Ureter (tissue), 1 donor: ENCODE data around the gene ITPRIPL2. TPM values are rescaled to one million over a fixed set of nuclear protein-coding genes. Genes with fewer than 3 reads are reported as not detected.
A peak's percentile ranks its signal among the peaks of the same experiment; 100 is the strongest.

Source experiments
- DNase-seq: peaks from one replicate; pipeline ENCODE4 v3.0.0-alpha.2; 2020; ENCODE audit warnings: low spot score
- total RNA-seq: library from RNA; stranded (reverse); gene quantifications from one replicate; pipeline ENCODE4 v1.2.4, GENCODE V29; 2023
- donor health status: DM: yes; HTN: yes; CAD: no.

The ITPRIPL2 gene
- total RNA-seq, 1 donor from 2014 or later, result 61.3 TPM

DNA sequence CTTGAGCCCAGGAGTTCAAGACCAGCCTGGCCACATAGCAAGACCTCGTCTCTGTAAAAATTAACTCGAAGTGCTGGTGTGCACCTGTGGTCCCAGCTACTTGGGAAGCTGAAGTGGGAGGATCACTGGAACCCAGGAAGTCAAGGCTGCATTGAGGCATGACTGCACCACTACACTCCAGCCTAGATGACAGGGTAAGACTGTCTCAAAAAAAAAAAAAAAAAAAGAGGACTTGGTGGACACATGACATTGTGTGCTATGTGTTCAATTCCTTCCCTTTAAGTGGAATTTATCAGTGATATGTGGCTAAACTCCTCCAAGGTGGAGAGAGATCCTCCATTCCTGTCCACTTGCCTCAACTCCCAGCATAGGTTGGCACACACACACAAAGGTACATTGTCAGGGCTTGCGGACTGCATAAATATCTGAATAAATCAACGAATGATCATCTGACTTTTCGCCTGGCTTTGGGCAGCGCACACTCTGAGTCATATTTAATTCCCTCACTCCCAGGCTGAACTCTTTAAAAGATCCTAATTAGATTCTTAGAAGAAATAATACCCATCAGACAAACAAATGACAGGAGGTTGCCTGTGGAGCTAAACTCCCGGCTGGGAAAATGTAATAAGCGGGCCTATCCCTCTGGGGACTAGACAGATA lies 29.3 kb downstream of the ITPRIPL2 start:
- DNase-seq, result no peak

DNA sequence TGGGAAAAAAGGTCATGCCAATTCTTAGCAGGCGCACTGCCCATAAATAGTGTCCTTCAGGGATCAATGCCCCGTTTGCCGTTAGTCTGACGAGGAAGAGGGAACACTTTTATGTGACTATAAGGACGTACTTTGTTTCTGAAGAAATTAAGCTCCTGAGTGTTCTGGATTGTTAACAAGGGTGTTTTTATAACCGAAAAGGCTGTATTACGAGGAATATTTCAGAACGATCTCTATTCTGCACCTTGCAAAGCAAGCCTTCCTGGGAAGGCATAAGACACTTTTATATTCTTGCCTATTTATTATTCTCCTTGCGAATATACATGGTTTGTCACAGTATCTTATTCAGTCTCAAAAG lies 29.8 kb downstream of the ITPRIPL2 start:
- DNase-seq, result no peak

DNA sequence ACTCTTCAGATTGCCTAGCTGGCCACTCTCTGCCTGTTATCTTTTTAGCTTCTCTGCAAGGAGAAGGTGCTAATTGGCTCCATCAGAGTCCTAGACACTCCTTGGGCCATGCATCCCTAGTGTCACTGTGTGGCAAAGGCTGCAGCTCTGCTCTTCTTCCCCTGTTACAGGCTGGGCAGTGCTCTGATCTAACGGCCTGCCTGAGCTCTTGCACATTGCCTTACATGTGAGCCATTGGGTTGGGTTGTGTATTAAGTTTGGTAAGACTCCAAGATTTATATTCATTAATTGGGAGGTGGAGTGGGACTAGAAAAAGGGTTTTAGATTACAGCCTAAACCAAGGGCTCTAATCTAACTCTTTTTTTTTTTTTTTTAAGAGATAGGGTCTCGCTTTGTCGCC lies 31.2 kb downstream of the ITPRIPL2 start:
- DNase-seq, result no peak

DNA sequence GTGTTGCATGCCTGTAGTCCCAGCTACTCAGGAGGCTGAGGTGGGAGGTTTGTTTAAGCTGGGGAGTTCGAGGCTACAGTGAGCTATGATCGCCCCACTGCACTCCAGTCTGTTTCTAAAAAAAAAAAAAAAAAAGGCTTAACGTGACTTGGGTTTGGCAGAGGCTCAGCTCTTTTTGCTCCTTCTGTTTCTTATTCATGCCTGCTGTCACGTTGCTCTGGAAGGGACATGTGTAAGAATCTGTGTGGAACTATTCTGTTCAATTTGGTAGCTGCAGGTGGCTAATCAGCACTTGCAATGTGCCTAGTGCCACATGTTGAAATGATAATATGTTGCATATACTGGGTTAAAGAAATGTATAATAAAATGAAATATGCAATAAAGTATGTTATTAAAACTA lies 33.4 kb downstream of the ITPRIPL2 start:
- no peak for DNase-seq

DNA sequence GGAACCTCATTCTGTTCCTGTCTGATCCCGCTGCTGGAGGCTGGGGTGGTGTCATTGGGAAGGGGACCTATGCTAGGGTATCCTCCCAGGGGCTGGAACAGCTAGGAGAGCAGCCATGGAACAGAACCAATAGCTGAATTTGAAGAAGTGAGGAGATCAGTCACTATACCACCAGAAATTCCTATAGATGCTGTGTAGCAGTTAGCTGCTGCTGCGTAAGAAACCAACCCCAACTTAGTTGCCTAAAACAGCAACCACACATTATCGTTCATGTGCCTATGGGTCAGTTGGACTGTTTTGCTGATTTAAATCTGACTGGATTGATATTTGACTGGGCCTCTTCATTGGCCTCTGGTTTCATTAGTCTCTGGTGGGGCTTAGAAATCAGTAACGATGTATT lies 33.9 kb downstream of the ITPRIPL2 start:
- no peak for DNase-seq

DNA sequence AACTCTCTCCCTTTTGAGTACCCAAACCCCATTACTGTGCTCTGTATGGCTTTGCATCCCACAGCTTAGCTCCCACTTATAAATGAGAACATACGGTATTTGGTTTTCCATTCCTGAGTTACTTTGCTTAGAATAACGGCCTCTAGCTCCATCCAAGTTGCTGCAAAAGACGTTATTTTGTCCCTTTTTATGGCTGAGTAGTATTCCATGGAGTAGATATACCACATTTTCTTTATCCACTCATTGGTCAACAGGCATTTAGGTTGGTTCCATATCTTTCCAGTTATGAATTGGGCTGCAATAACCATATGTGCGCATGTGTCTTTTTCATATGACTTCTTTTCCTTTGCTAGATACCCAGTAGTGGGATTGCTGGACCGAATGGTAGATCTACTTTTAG lies 34.4 kb downstream of the ITPRIPL2 start:
- no peak for DNase-seq

DNA sequence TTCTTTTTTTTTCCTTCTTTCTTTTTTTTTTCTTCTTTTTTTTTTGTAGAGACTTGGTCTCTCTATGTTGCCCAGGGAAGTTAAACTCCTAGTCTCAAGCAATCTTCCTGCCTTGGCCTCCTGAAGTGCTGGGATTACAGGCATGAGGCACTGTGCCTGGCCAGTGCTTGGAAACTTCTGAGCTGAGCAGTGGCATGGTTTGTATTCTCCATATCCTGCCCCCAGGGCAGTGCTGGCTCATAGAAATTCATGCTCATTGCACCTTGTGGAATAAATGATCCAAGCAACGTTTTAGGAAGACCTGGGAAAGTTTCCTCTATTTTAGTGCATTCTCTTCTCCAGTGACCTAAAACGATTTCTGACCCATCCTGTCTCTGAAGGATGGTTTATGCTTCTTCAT lies 37.5 kb downstream of the ITPRIPL2 start:
- DNase-seq, result no peak

DNA sequence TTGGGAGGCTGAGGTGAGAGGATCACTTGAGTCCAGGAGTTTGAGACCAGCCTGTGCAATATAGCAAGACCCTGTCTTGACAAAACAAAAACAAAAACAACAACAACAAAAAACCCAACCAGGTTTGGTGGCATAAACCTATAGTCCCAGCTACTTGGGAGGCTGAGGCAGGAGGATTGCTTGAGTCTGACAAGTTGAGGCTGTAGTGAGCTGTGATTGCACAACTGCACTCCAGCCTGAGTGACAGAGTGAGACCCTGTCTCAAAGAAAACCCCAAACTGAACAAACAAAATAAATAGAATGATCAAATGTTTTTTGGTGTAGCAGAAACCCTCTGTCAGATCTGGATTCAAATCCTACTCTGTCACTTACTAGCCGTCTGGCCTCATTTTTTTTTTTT lies 38.3 kb downstream of the ITPRIPL2 start:
- no peak for DNase-seq

DNA sequence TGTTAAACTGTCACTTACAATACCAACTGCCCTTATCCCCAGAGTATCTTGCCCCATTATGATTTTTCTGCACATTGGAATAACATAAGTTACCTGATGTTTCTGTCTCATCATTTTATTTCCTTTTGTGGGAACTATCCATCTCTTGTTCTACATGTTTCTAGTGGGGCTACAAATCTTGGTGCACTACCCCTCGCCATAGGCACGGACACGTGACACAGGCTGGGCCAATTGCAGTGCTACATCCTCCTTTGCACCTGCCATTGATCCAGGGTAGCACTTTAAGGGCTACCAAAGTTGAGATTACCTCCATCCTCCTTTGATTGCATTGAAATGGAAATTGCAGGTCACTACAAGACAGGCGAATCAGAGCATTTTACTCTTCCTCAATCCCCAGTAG lies 40.1 kb downstream of the ITPRIPL2 start:
- no peak for DNase-seq

DNA sequence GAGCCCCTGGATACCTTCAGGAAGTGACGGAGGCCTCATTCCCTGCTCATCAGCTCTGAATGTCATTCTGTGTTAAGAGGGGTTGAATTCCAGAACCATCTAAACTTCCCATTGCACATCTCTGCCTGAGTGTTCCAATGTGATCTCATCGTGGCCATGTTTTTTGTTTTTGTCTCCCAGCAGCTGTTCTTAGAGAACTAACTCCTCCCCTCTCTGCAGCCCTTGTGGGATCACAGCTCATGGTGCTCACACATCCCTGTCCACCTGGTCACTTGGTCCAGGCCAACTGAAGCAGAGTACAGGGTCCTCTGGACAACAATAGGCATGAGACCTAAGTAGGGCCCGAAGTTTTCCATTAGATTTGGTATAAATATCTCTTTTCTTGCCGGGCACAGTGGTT lies 48.3 kb downstream of the ITPRIPL2 start:
- no peak for DNase-seq

DNA sequence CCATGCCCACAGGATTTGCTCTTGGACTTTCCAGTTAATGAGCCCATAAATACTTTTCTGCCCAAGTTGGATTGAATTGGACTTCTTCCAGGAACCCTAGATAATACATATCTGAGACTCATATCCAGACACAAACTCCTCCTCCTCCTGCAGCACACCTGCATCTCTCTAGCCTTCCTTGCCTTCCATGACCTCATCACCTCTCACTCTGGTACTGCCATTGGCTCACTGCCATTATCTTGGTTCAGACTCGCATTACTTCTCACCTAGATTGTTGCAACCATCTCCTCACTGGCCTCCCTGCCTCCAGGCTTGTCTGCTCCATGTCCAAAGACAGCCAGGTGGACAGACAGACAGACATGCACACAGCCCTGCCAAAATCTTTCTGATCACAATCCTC lies 49.5 kb downstream of the ITPRIPL2 start:
- no peak for DNase-seq

DNA sequence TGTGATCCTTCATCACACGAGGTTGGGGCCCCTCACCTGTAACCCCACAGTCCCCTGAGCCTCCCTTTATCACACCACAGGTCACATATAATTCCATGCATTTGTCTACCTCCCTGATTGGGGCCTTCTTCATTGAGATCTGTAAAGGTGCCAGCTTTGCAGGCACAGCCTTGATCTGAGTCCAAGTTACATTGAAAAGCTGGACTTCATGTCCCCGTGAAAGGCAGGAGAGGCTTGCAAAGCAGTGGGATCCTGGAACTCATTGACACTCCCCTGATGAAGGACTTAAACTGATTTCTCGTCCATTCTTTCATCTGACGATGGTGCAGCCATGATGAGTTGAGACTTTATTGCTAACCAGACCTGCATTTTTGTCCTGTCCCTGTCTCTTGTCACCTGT lies 50.5 kb downstream of the ITPRIPL2 start:
- no peak for DNase-seq

DNA sequence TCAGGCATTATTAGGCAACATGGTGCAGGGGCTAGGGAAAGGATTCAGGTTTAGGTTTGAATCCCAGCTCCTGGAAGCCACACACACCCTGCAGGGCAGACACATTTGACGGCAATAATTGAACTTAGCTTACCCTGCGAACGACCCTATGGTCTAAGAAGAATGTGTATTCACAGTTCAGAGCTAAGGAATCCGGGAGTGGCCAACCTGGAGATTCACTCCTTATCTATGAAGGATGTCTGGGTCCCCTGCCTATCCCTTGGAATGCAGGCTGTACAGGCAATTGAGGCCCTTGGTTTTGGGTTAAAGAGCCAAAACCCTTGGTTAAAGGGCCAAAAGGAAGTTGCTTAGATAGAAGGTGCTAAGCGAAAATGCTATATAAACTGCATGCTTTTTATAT lies 51.3 kb downstream of the ITPRIPL2 start:
- no peak for DNase-seq

DNA sequence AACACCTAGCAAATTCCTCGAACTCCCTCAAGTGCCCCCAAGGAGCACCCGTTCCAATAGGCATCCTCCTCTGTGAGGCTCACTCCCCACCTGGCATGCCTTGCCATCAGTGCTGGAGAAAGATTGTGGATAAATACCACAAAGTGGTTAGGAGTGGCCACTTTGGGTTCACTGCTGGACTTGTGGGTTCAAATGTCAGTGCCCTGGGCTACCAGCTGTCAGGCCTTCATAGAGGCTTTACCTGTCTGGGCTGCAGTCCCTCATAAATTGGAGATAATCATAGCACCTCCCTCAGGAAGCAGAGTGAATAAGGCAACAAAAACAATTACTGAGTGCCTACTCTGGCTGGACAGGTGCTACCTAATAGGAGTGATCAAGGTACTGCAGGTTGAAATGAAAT lies 52.7 kb downstream of the ITPRIPL2 start:
- no peak for DNase-seq

DNA sequence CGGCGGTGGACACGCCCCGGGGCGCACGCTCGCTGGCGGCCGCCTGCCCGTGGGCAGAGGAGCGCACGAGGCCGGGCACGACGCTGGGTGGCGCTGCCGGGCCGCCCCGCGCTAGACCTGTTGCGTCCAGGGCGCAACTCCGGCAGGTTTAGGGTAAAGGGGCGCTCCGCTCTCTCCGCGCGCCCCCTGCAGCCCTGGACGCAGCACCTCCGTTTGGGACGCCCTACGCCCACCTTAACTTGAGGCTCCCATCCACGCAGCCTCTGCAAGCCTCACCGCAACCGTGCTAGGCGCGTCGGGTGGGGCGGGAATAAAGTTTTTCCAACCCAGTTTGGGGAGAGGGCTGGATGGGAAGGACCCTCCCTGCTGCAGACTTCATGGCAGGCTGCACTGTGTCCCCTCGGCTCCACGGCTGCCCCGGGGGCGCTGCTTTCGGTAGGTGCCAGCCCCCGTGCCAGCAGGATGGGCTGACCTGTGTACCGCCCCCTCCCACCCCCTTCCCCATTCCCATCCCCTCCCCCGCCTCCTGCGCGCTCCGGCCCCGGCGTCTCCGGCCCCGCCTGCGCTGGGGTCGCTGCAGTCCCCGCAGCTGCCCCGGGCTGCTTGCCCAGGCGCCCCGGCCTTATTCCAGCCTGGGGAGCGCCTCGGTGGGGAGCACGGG lies 54.1 kb downstream of the ITPRIPL2 start, which contains the start of gene SYT17:
SYT17 (plus strand) TSS at position 531 of the 661 bp plus-strand sequence. CDS start 407 bp downstream, outside the sequence.
- DNase-seq, result peak; percentile 77

DNA sequence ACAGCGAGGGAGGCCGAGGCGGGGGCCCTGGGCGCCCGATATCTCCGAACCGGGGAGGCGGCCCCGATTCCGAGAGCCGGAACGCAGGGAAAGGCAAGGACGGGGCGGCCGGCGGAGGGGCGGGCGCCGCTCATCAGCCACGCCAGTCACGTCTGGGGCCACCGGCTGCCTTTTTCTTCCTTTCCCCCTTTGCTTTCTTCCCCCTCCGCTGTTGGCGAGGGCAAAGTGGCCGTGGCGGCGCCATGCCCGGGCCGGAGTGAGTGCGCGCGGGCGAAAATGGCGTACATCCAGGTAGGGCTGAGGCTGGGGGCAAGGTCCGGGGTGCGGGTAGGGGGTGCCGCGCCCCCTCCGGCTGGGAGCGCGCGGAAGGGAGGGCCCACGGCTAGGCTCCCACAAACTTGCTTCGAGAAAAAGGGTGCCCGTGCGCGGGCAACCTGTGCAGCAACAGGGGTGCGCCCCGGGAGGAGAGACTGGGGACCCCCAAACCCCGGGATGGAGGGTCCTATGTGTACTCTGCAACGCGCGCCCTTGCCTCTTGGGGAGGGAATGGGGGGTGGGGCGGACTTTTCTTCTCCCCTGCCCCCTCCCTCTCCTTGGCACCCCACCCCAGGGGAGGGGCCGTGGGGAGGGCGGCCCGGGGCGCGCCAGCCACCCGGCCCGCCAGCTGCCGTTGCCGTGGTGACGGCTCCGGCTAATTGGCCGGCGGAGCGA lies 54.8 kb downstream of the ITPRIPL2 start:
- peak; percentile 58 for DNase-seq

DNA sequence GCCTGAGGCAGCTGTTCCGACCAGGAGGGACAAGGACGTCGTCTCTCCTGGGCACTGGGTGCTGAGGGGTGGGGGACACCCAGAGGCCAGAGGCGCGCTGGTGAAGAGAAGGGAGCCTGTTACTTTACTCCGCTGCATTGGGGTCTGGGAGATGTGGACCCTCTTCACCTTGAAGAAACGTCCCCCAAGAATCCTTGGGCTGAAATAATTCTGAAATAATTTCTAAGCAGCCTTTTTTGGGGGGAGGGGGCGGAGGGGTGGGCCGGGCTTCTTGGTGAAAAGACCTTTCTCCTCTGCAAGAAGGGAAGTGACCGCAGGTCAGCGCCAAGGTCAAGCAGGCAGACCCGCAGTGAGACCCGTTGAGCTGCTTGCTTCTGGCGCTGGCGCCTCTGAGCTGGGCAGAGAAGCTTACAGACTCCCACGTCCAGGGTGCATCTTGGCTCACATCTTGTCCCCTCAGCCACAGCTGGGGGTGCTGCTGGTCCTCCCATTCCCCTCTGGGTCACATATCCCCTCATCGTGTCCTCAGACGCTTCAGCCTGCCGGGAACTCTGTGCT lies 55.4 kb downstream of the ITPRIPL2 start:
- DNase-seq, result no peak

DNA sequence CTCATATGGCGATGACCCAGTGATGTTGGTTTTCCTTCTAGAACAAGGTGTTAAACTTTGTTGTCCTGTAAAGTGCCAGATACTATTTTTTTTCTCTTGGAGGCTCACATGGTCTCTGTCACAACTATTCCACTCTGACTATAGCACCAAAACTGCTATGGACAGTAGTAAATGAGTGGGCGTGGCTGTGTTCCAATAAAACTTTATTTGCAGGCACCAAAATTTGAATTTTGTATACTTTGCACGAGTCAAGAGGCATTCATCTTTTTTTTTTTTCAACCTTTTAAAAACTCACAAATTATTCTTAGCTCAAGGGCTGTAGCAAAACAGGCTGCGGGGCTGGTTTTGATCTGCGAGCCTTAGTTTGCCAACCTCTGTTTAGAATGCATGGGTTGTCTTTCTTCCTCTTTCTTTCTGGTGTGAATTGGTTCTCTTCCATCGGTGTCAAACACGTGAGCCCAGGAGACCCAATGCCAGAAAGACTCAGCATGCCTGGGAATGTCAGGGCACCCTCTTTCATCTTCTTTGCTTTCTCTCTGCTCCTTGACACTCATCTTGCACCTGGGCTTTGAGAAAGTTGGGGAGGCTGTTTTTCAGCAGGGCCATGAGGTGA lies 56.4 kb downstream of the ITPRIPL2 start:
- no peak for DNase-seq
